Epithelial cell of prostate (primary cell): ENCODE results near the gene TEX19.

Source experiments
- DNase-seq: peaks from one replicate; pipeline ENCODE4 v3.0.0-alpha.2; 2011; ENCODE audit warnings: low read depth, low spot score
- H3K27ac ChIP-seq: fragments of 450-650 bp; 2 replicates; pipeline ENCODE4 v1.5.1; 2017; ENCODE audit warnings: mild to moderate bottlenecking

Gene TEX19

GRCh38 chr17:82320956-82321927, 37.8 kb upstream of the TEX19 start:
- DNase-seq, result no peak
- H3K27ac ChIP-seq, result no peak overlapping the region

DNA sequence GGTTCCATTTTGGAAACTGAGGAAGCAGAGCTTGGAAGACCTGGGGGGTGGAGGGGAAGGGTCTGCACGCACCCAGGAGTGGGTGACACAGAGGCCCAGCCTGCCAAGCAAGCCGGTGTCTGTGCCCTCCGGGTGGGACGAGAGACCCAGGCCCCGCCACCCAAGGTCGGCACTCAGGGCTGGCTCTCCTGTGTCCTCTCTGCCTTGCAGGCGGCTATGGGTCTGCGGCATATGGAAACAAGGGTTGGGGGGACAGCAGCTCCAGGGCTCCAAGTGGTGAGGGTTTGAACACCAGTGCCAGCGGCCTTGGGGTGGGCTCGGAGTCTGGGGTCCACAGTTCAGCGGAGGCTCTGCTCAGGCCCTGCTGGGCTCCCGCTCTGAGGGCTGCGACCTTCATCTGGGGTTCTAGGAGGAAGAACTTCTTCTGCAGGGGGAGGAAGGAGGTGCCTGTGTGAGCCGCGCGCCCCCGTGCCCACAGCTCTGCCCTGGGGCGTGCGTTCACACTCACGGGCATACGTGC, 37.0 kb upstream of the TEX19 start:
- no peak overlapping the region for H3K27ac ChIP-seq
- DNase-seq, result no peak

DNA sequence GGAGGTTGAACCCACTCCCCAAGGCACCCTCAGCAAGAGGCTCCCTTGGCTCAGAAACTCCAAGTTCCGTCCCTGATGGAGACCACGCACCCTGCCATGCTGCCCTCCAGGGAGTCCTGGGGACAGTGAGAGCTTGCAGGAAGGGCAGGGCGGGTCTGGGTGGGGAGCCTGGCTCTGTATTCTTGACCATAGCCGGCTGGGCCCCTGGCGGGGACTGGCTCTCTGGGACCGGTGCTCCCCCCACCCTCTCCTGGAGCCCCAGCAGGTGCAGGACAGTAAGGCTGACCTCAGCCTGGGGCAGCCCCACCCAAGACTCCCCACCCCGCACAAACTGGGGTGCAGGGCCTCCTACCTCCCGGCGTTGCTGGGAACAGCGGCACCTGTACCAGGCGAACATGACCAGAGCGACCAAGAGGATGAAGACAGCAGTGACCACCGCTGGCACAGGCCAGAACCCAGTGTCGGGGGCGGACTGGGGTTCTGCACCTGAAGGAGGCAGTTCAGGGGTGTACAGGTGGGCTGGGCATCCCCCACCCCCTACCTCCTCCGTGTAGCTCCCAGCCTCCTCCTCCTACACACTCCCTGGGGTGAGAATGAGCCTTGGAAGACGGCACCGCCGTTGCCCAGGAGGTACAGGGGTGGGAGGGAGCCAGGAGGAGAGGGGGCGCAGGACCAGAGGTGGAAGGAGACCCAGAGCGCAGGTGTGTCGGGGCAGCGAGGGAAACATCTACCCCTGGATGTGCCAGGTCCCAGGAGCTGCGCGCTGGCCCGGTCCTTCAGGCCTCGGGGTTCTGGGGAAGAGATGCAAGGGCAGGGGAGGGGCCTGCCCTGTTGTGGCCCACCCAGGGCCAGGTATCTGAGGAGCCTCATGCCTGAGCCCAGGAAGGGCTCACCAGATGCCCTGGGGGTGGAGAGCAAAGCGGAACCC, 36.3 kb upstream of the TEX19 start:
- no peak overlapping the region for H3K27ac ChIP-seq
- no peak for DNase-seq

DNA sequence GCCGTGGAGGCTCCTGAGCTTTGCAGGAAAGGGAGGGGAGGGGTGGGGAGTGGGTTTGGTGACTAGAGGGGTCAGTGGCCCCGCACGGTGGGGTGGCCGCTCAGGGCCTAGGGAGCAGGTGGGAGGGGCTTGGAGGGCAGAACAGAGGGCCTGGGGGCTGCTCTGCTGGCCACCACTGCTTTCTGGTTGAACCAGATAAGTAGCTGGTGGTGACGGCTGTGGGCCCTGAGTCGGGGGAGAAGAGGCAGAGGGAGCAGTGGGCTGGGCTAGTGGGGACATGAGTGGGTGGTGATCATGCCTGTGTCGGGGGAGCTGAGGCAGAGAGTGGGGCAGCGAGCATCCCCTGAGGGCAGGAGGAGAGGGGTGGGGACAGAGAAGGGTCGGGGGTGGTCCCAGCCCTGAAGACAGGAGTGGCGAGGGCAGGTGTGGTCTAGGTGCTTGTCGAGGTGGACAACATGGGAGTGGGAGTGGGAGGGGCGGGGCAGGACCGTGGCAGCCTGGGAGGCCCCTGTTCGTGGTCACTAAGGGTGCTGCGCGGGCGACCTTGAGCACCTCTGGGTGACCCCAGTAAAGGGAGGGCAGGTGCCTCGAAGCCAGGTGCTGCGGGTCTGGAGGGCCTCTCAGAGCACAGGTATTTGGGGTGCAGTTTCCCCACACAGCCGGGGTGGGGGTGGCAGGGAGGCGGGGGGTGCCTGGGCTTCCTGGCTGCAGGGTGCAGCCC, 35.4 kb upstream of the TEX19 start:
- H3K27ac ChIP-seq, result no peak overlapping the region
- DNase-seq, result no peak

DNA sequence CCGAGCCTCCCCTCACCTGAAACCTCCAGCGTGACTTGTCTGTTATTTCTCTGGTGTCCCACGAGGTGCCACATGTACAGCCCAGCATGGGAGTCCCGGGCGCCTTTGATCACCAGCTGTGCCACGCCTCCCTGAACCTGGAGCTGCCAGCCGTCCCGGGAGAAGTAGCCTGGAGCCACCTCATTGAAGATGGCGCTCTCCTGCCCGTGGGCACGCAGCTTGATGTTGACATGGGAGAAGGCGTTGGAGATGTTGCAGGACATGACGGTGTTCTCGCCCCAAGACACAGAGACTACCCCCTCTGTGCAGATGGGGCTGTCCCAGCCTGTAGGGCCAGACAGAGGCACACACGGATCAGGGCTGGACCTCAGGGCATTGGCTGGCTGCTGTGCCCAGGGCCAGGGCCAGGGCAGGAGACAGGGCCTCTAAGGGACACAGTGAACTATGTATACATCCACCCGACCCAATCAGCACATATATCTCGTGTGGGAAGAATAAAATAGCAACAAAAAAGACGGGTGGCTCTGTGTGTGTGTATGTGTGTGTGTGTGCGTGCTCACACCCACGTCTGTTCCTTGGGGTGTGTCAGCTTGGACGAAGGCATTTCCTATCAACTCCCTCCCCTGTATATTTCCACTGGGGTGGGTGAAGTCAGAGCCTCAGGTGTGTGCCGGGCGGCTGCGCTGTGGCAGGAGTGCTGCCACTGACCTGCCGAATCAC, 34.3 kb upstream of the TEX19 start:
- no peak for DNase-seq
- no peak overlapping the region for H3K27ac ChIP-seq

- H3K27ac ChIP-seq, result no peak overlapping the region
- no peak for DNase-seq
These were observed 33.5 kb upstream of the TEX19 start for GRCh38 chr17:82325286-82326180.

- no peak overlapping the region for H3K27ac ChIP-seq
- DNase-seq, result no peak
These were observed 31.8 kb upstream of the TEX19 start for GRCh38 chr17:82327289-82327688.

DNA sequence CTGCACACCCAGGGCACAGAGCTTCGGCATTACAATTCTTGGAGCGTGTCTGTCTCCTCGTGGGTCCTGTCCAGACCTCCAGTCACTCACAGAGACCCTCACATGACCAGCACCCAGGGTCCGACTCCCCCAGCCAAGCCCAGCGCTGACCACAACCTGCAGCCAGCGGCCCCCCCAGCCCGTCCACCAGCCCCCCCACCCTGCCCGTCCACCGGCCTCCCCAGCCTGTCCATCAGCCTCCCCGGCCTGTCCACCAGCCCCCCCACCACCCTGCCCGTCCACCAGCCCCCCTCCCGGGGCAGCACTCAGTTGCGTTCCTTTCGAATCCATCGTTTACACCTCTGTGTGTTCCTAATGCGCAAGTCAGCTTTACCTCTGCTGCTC, 31.3 kb upstream of the TEX19 start:
- H3K27ac ChIP-seq, result no peak overlapping the region
- DNase-seq, result no peak

GRCh38 chr17:82328141-82328993, 30.7 kb upstream of the TEX19 start:
- DNase-seq, result no peak
- no peak overlapping the region for H3K27ac ChIP-seq

DNA sequence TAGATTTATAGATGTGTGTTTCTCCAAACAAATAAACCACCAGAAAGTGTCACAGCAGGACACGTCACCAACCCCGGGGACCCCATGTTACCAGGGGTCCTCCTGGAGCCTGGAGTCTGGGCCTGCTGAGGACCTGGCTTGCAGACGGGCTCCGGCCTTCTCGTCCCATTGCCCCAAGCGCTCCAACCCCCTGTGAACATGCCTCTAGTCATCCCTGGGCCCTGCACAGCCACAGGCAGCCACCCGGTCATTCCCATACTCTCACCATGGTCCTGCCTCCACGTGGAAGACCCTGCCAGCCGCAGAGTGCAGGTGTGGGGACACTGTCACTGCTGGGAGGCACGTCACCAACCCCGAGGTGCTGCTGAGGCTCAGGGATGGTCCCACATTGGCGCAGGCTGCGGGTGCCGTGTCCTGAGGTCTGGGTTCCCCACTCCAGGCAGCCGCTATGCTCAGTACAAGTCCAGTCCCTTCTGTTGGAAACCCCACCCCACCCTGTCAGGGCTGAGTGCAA, 30.0 kb upstream of the TEX19 start:
- no peak for DNase-seq
- H3K27ac ChIP-seq, result no peak overlapping the region

- no peak overlapping the region for H3K27ac ChIP-seq
- DNase-seq, result no peak
These were observed 29.2 kb upstream of the TEX19 start for GRCh38 chr17:82329683-82330321.

DNA sequence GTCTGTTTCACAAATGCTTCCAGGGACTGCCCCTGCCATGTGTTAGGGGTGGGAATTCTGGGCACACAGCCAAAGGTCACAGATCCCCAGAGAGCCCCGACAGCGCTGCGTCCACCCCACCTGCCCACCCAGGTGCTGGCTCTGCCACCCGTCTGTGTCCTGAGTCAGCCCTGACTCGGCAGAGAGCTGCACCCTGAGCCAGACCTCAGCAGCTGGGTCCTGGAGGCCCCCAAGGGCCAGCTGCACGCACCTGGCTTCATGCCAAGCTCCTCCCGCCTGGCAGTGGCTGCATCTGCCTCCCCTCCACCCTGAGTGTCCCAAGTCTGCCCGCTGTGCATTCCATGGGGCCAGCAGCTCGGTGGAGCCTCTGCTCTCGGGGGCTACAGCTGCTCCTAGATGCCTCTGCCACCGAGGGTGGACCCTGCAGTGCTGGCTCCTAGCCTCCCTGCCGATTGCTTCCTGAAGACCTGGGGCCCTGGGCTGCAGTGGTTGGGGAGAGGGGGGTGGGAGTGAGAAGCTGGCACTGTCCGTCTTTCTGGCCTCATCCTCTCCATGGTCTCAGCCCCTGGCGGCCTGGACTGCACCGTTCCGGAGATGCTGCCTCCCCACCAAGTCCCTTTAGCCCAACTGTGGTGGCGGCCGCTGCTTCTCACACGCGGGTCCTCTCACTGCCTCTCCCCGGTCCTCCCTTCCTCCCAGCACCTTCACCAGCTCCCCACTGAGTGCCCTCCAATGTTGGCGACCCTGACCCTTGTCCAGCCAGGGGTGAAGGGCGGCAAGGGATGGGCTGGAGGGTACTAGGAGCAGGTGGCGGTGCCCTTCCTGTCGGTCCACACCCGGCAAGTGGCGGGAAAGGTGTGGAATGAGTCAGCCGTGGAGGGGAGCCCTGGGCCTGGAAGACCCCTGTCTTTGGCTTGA, 28.5 kb upstream of the TEX19 start:
- no peak overlapping the region for H3K27ac ChIP-seq
- DNase-seq, result no peak

DNA sequence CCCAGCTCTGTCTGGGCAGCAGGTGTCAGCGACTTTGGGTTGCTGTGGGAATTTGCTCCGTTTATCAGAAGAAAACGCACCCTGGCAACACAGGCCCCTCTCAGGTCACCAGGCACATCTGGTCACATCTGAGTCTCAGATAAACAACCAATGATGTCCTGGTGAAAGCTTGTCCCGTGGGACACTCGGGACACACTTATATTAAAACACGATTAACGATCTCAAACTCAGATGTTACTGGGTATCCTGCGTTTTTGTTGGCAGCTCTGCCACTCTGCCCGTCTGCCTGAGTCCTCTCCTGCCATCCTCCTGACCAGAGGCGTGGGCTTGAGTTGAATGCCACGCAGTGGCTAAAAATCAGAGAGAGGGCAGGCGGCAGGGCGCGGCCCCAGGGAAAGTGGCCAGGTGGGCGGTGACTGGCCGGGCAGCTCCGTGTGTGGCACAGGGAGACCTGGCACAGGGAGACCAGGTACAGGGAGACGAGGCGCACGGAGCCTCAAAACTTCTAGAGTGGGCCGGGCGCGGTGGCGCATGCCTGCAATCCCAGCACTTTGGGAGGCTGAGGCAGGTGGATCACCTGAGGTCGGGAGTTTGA, 27.6 kb upstream of the TEX19 start:
- DNase-seq, result no peak
- no peak overlapping the region for H3K27ac ChIP-seq

GRCh38 chr17:82332669-82333278, 26.3 kb upstream of the TEX19 start:
- no peak overlapping the region for H3K27ac ChIP-seq
- DNase-seq, result no peak
